SK-N-MC (cell line): Measurements from ENCODE around the gene RGMA.

Experiments used
- EZH2 ChIP-seq: fragments of 200-600 bp; sonication (generic); IDR thresholded peaks from one replicate; pipeline ENCODE4 v1.6.1; 2017; ENCODE audit warnings: antibody characterized with exemption
- FOXP2 ChIP-seq: optimal IDR thresholded peaks from 2 replicates; pipeline ENCODE3; 2011; ENCODE audit warnings: mild to moderate bottlenecking, moderate library complexity; ENCODE audit not compliant: insufficient read depth; ENCODE audit errors: extremely low read length, control extremely low read depth
- POLR2AphosphoS5 ChIP-seq: IDR thresholded peaks from 2 replicates; pipeline ENCODE4 v1.6.1; 2012; ENCODE audit warnings: mild to moderate bottlenecking, low read depth, low read length, borderline replicate concordance

DNA sequence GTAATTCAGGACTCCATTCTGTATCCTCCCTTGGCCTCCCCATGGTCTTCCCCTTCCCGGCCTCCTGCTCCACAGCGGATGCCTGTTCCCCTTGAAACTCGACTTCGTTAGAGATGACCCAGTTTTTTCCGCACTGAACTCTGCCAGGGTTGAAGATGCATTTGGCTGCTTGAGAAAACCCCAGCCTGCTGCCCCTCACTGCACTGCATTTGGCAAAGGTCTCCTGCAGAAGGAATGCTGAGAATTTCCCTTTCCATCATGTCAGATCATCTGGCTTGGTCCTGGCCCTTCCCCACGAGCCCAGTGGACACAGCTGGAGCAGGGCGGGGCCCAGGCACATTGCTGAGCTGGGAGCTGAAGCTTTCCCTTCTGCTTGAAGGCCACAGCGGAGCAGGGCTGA is 37.6 kb upstream of the RGMA start:
- TF ChIP-seq POLR2AphosphoS5 = no peak
- TF ChIP-seq EZH2 = no peak
- no peak for TF ChIP-seq FOXP2
